ENCODE measurements around the gene RAPGEF1. TPM values are rescaled to one million over a fixed set of nuclear protein-coding genes. Genes with fewer than 3 reads are reported as not detected.

The RAPGEF1 gene
- total RNA-seq, result 100 to 1,000 TPM in 7 of 9 donors, 10 to 100 TPM in 2; 81.9 to 161 (median 116) TPM
- 100 to 1,000 TPM in 1 of 2 donors, 10 to 100 TPM in 1; 50.6 to 114 TPM for polyA plus RNA-seq
- long read RNA-seq, donor 1, full-length matches to known transcripts, result 1 of 89 reads
- long read RNA-seq, donor 1, partial matches to known transcripts, result 17 of 89 reads
- long read RNA-seq, donor 1, other reads (novel, unspliced or antisense), result 71 of 89 reads
- long read RNA-seq, donor 2, partial matches to known transcripts, result 12 of 84 reads
- long read RNA-seq, donor 2, other reads (novel, unspliced or antisense), result 72 of 84 reads
- long read RNA-seq, donor 3, partial matches to known transcripts, result 22 of 112 reads
- long read RNA-seq, donor 3, other reads (novel, unspliced or antisense), result 90 of 112 reads

GRCh38 chr9:131739959-131740648 is at the start of gene RAPGEF1:
TSS of gene RAPGEF1 (minus strand) at chr9:131740076. CDS start at chr9:131739830, 246 bp downstream.
- Histone ChIP-seq H3K9me3 (no peaks in the 10 kb centered on the region), H3K4me3 (peak within 1 kb of the TSS; percentile 29 to 93 (median 72)), H3K27ac (peak within 1 kb of the TSS; percentile 80 to 96 (median 88)), H3K4me1 (peaks cover 3 to 55% (median 37%) of the 10 kb centered on the region in 12 donors), H3K27me3 (no peaks in the 10 kb centered on the region), H3K36me3 (peaks cover 0 to under 1% (median 0%) of the 10 kb centered on the region in 9 donors)
- peak; percentile 54 to 82 (median 68) for ATAC-seq
- intact Hi-C loops (cut with DNase I), result loop anchor here (1.0 to 10.0 kb wide), 17 partner anchors 43 to 385 kb away; partner anchors contain the start of genes POMT1 (in 2 of the 10) and UCK1 (in 1 of the 10)
- DNase-seq, result peak; percentile 72 to 92 (median 78)
- WGBS, 4 donors, result 7 to 65% (median 30%) methylated on average over 6 to 69 of the region's 69 CpGs
- TF ChIP-seq CTCF (IDR thresholded peaks at IDR 0.05) (peak; percentile 69 to 96 (median 87)), POLR2A (IDR thresholded peaks at IDR 0.05) (no peak)

- WGBS, 4 donors, result 62 to 75% (median 67%) methylated on average over 1 of the region's 1 CpG
- no peak for ATAC-seq
- H3K4me3 ChIP-seq, result no peak overlapping the region
- no peaks in the 10 kb centered on the region for H3K36me3 ChIP-seq
- peaks cover 0 to 72% (median 10%) of the 10 kb centered on the region in 9 donors for H3K27me3 ChIP-seq
- no peak for DNase-seq
- no peaks in the 10 kb centered on the region for H3K4me1 ChIP-seq
- TF ChIP-seq CTCF (IDR thresholded peaks at IDR 0.05) (no peak), POLR2A (IDR thresholded peaks at IDR 0.05) (no peak)
- intact Hi-C loops (cut with DNase I), result loop anchor here in 1 of 10 donors (10.0 kb wide), 1 partner anchor 316 kb away; no protein-coding TSS in a partner anchor
- H3K9me3 ChIP-seq, result peaks cover 0 to 6% (median 0%) of the 10 kb centered on the region in 12 donors
- H3K27ac ChIP-seq, result no peak overlapping the region
Measured at GRCh38 chr9:131788851-131789250, 49.0 kb upstream of the RAPGEF1 start.

GRCh38 chr9:131787838-131788237 is 48.0 kb upstream of the RAPGEF1 start:
- peaks cover 0 to 6% (median 0%) of the 10 kb centered on the region in 12 donors for H3K9me3 ChIP-seq
- DNase-seq (no peak), ATAC-seq (no peak)
- H3K27me3 ChIP-seq, result peaks cover 0 to 70% (median 10%) of the 10 kb centered on the region in 9 donors
- no peak overlapping the region for H3K27ac ChIP-seq
- WGBS, 4 donors, result 60 to 74% (median 71%) methylated on average over 9 of the region's 9 CpGs
- TF ChIP-seq CTCF (IDR thresholded peaks at IDR 0.05) (no peak), POLR2A (IDR thresholded peaks at IDR 0.05) (no peak)
- H3K36me3 ChIP-seq, result no peaks in the 10 kb centered on the region
- intact Hi-C loops (cut with DNase I), result loop anchor here in 1 of 10 donors (10.0 kb wide), 1 partner anchor 317 kb away; no protein-coding TSS in a partner anchor
- no peak overlapping the region for H3K4me3 ChIP-seq
- no peaks in the 10 kb centered on the region for H3K4me1 ChIP-seq
